Common myeloid progenitor, CD34-positive (primary cell): ENCODE measurements around the gene CD27.

Experiments
- CTCF ChIA-PET: fragments of 350-600 bp; sonication (Branson Sonifier 250); formaldehyde crosslinking; loops from one replicate; lab custom pipeline; 2021; ENCODE audit warnings: antibody characterized with exemption; lab: Charles Lee
- POLR2A ChIA-PET: fragments of 350-600 bp; sonication (Branson Sonifier 250); formaldehyde crosslinking; loops from one replicate; lab custom pipeline; 2021; ENCODE audit warnings: antibody characterized with exemption; lab: Charles Lee
- DNase-seq, 3 donors: peaks; one replicate each; pipeline versions ENCODE4 v3.0.0 to v3.0.0-alpha.2; 2013
- H3K27ac ChIP-seq, 2 experiments: 1 replicate in 1 of 2; 2 replicates in 1 of 2; pipeline ENCODE4 v1.7.0; 2013; ENCODE audit warnings: inconsistent platforms in 2 of 2, low read length in 2 of 2, mild to moderate bottlenecking in 2 of 2, low read depth in 1 of 2, moderate library complexity in 1 of 2; ENCODE audit not compliant: severe bottlenecking in 2 of 2, insufficient read depth in 1 of 2, poor library complexity in 1 of 2
- H3K27me3 ChIP-seq, 5 experiments: replicated peaks in 2 of 5; 1 replicate in 3 of 5; 2 replicates in 2 of 5; pipeline versions ENCODE4 v1.6.1 to v1.7.0; 2013; ENCODE audit warnings: low read length in 4 of 5, mild to moderate bottlenecking in 2 of 5, moderate library complexity in 2 of 5, inconsistent platforms in 1 of 5; ENCODE audit not compliant: insufficient read depth in 5 of 5, control insufficient read depth in 4 of 5
- H3K36me3 ChIP-seq, 4 experiments: 1 replicate in 2 of 4; 2 replicates in 2 of 4; pipeline versions ENCODE4 v1.6.1 to v1.7.0; 2013; ENCODE audit warnings: low read length in 3 of 4, control low read depth in 1 of 4, mild to moderate bottlenecking in 1 of 4; ENCODE audit not compliant: control insufficient read depth in 4 of 4, insufficient read depth in 4 of 4
- H3K4me1 ChIP-seq, 4 experiments: 1 replicate in 3 of 4; 2 replicates in 1 of 4; pipeline versions ENCODE4 v1.6.1 to v1.7.1; 2013; ENCODE audit warnings: low read length in 3 of 4, mild to moderate bottlenecking in 3 of 4, control low read depth in 1 of 4, inconsistent platforms in 1 of 4, moderate library complexity in 1 of 4; ENCODE audit not compliant: control insufficient read depth in 4 of 4, insufficient read depth in 4 of 4; ENCODE audit errors: control extremely low read depth in 1 of 4
- H3K4me3 ChIP-seq, 7 experiments: 1 replicate in 4 of 7; 2 replicates in 3 of 7; pipeline versions ENCODE4 v1.5.1 to v1.7.0; 2013; ENCODE audit warnings: mild to moderate bottlenecking in 7 of 7, low read length in 6 of 7, moderate library complexity in 6 of 7, inconsistent platforms in 2 of 7, low read depth in 2 of 7, control low read depth in 1 of 7; ENCODE audit not compliant: insufficient read depth in 4 of 7, control insufficient read depth in 1 of 7; ENCODE audit errors: extremely low read depth in 1 of 7
- H3K9me3 ChIP-seq, 5 experiments: 1 replicate in 4 of 5; 2 replicates in 1 of 5; pipeline versions ENCODE4 v1.6.1 to v1.7.1; 2013; ENCODE audit warnings: low read length in 4 of 5, mild to moderate bottlenecking in 2 of 5, inconsistent platforms in 1 of 5, low read depth in 1 of 5, moderate library complexity in 1 of 5; ENCODE audit not compliant: control insufficient read depth in 4 of 5, insufficient read depth in 2 of 5; ENCODE audit errors: control extremely low read depth in 1 of 5
- WGBS: methylation state at CpG from one replicate; pipeline ENCODE4 v1.1.5; 2013; ENCODE audit not compliant: insufficient coverage; 5-methylcytosine and 5-hydroxymethylcytosine counted together

Gene CD27

GRCh38 chr12:6416596-6416995 is 28.2 kb upstream of the CD27 start:
- no peaks in the 10 kb centered on the region for H3K9me3 ChIP-seq
- H3K27me3 ChIP-seq, result no peaks in the 10 kb centered on the region
- no peak overlapping the region for H3K27ac ChIP-seq
- H3K4me1 ChIP-seq, result peaks cover 0 to 7% (median 3%) of the 10 kb centered on the region in 4 experiments
- ChIA-PET POLR2A (no interaction called here), CTCF (interaction anchor here (0.6 to 2.5 kb wide), 5 partner anchors 49 to 121 kb away, joined by 3 to 9 read pairs (median 5); no protein-coding TSS in a partner anchor)
- no peak for DNase-seq
- no peaks in the 10 kb centered on the region for H3K36me3 ChIP-seq
- H3K4me3 ChIP-seq, result no peak overlapping the region
- WGBS, result 63% methylated on average over 3 of the region's 3 CpGs

- H3K4me1 ChIP-seq, result peaks cover 2 to 10% (median 5%) of the 10 kb centered on the region in 4 experiments
- H3K4me3 ChIP-seq, result no peak overlapping the region
- no peak overlapping the region for H3K27ac ChIP-seq
- H3K36me3 ChIP-seq, result no peaks in the 10 kb centered on the region
- CTCF ChIA-PET, result interaction anchor here (1.5 to 2.5 kb wide), 4 partner anchors 9 to 119 kb away, joined by 3 to 11 read pairs (median 6); no protein-coding TSS in a partner anchor
- no peaks in the 10 kb centered on the region for H3K27me3 ChIP-seq
- 93% methylated on average over 6 of the region's 6 CpGs for WGBS
- no peaks in the 10 kb centered on the region for H3K9me3 ChIP-seq
- POLR2A ChIA-PET, result no interaction called here
- no peak for DNase-seq
These were observed 26.0 kb upstream of the CD27 start for GRCh38 chr12:6418796-6419195.

- no peaks in the 10 kb centered on the region for H3K9me3 ChIP-seq
- no peak overlapping the region for H3K27ac ChIP-seq
- H3K36me3 ChIP-seq, result no peaks in the 10 kb centered on the region
- H3K27me3 ChIP-seq, result no peaks in the 10 kb centered on the region
- no peak overlapping the region for H3K4me3 ChIP-seq
- no peak for DNase-seq
- CTCF ChIA-PET, result interaction anchor here (0.5 to 2.3 kb wide), 4 partner anchors 45 to 606 kb away, joined by 3 to 11 read pairs (median 4); no protein-coding TSS in a partner anchor
- WGBS, result 100% methylated on average over 1 of the region's 4 CpGs
- peaks cover 4 to 20% (median 14%) of the 10 kb centered on the region in 4 experiments for H3K4me1 ChIP-seq
- POLR2A ChIA-PET, result no interaction called here
These were observed 24.4 kb upstream of the CD27 start for GRCh38 chr12:6420364-6420763.

DNA sequence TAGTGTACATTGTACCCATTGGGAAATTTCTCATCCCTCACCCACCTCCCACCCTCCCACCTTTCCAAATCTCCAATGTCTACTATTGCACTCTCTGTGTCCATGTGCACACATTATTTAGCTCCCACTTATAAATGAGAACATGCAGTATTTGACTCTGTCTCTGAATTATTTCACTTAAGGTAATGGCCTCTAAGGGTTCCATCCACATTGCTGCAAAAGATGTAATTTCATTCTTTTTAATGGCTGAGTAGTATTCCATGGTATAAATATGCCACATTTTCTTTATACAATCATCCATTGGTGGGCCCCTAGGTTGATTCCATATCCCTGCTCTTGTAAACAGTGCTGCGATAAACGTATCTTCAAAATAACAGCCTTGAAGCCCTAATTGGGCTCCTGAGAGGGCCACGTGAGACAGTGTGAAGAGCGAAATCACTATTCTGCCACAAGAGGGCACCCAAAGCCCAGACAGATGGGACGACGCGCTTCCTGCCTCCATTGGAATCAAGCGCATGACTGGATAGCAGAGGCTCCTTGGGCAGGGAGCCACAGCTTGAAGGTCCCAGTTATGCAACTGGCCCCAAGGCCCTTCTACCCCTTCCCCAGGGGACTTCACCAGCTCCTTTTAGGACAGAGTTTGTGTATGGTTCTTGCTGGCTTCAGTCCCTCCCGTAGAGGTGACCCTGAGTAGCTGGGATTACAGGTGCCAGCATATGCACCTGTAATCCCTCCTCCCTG is 21.3 kb upstream of the CD27 start:
- no peaks in the 10 kb centered on the region for H3K9me3 ChIP-seq
- H3K27me3 ChIP-seq, result no peaks in the 10 kb centered on the region
- H3K4me3 ChIP-seq, result no peak overlapping the region
- ChIA-PET POLR2A (interaction anchor here (0.6 to 2.1 kb wide), 4 partner anchors 42 to 116 kb away, joined by 3 to 5 read pairs (median 4); partner anchors contain the start of genes MRPL51 and VAMP1), CTCF (interaction anchor here (0.6 to 9.2 kb wide), 22 partner anchors 10 to 127 kb away, joined by 3 to 197 read pairs (median 6); partner anchors contain the start of genes CD27, GAPDH, MRPL51 and TAPBPL)
- H3K36me3 ChIP-seq, result no peaks in the 10 kb centered on the region
- peak; percentile 91 to 96 (median 95) for DNase-seq
- 10% methylated on average over 6 of the region's 9 CpGs for WGBS
- H3K27ac ChIP-seq, result no peak overlapping the region
- H3K4me1 ChIP-seq, result peaks cover 0 to 39% (median 33%) of the 10 kb centered on the region in 4 experiments

DNA sequence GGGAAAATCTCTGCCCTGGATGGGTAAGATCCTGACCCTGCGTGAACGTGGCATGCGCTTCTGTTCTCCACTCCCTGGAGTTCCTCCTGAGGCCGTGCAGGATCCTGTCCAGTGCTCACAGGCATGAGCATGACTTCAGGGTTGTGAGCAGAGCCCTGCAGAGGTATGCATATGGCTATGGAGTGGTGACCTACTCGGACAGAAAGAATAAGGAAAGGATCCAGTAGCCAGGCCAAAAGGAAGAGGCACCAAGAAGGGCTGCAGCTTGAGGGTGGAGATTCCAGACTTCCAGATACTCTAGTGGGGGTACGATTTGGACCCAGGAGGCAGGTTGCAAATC is 20.8 kb upstream of the CD27 start:
- no peaks in the 10 kb centered on the region for H3K27me3 ChIP-seq
- no peak overlapping the region for H3K27ac ChIP-seq
- CTCF ChIA-PET, result interaction anchor here (0.8 to 9.2 kb wide), 19 partner anchors 10 to 127 kb away, joined by 3 to 197 read pairs (median 9); partner anchors contain the start of genes CD27, GAPDH, MRPL51 and TAPBPL
- no peak overlapping the region for H3K4me3 ChIP-seq
- no peaks in the 10 kb centered on the region for H3K9me3 ChIP-seq
- H3K4me1 ChIP-seq, result peaks cover 0 to 39% (median 33%) of the 10 kb centered on the region in 4 experiments
- DNase-seq, result no peak
- POLR2A ChIA-PET, result interaction anchor here (0.6 to 2.1 kb wide), 4 partner anchors 41 to 116 kb away, joined by 3 to 5 read pairs (median 4); partner anchors contain the start of genes MRPL51 and VAMP1
- H3K36me3 ChIP-seq, result no peaks in the 10 kb centered on the region
- 62% methylated on average over 6 of the region's 6 CpGs for WGBS

GRCh38 chr12:6424866-6425265 is 19.9 kb upstream of the CD27 start:
- ChIA-PET POLR2A (interaction anchor here (1.8 to 2.1 kb wide), 2 partner anchors 41 to 46 kb away, joined by 5 read pairs; partner anchors contain the start of gene VAMP1), CTCF (interaction anchor here (1.3 to 9.2 kb wide), 14 partner anchors 10 to 113 kb away, joined by 3 to 197 read pairs (median 13); partner anchors contain the start of genes CD27, GAPDH, TAPBPL and VAMP1)
- no peak overlapping the region for H3K27ac ChIP-seq
- H3K36me3 ChIP-seq, result no peaks in the 10 kb centered on the region
- H3K27me3 ChIP-seq, result no peaks in the 10 kb centered on the region
- WGBS, result 67% methylated on average over 4 of the region's 8 CpGs
- peaks cover 0 to 39% (median 35%) of the 10 kb centered on the region in 4 experiments for H3K4me1 ChIP-seq
- DNase-seq, result peak in 1 of 3 donors; percentile 47
- no peaks in the 10 kb centered on the region for H3K9me3 ChIP-seq
- H3K4me3 ChIP-seq, result no peak overlapping the region
